ENCODE measurements around the gene FAIM2.
"Not testable (repeated sequence)": the region's sequence is repeated elsewhere in the genome, so short reads cannot be mapped to it uniquely, and the experiment has no call there.

GRCh38 chr12:49879065-49879464, 24.6 kb downstream of the FAIM2 start:
- TF ChIP-seq CTCF (conservative IDR thresholded peaks at IDR 0.05; ENCODE audit: low read depth in 2 of 2); EZH2phosphoT487 (IDR thresholded peaks at IDR 0.05; ENCODE audit: unreplicated experiment); EZH2 (IDR thresholded peaks at IDR 0.05; ENCODE audit: low read depth, unreplicated experiment); NANOG (IDR thresholded peaks at IDR 0.05; ENCODE audit: borderline replicate concordance); POLR2AphosphoS5 (IDR thresholded peaks at IDR 0.05; ENCODE audit: low read depth); ZNF462 (CRISPR knock-in tag; IDR thresholded peaks at IDR 0.05): not testable (repeated sequence)
- TF ChIP-seq, protein P1, sequence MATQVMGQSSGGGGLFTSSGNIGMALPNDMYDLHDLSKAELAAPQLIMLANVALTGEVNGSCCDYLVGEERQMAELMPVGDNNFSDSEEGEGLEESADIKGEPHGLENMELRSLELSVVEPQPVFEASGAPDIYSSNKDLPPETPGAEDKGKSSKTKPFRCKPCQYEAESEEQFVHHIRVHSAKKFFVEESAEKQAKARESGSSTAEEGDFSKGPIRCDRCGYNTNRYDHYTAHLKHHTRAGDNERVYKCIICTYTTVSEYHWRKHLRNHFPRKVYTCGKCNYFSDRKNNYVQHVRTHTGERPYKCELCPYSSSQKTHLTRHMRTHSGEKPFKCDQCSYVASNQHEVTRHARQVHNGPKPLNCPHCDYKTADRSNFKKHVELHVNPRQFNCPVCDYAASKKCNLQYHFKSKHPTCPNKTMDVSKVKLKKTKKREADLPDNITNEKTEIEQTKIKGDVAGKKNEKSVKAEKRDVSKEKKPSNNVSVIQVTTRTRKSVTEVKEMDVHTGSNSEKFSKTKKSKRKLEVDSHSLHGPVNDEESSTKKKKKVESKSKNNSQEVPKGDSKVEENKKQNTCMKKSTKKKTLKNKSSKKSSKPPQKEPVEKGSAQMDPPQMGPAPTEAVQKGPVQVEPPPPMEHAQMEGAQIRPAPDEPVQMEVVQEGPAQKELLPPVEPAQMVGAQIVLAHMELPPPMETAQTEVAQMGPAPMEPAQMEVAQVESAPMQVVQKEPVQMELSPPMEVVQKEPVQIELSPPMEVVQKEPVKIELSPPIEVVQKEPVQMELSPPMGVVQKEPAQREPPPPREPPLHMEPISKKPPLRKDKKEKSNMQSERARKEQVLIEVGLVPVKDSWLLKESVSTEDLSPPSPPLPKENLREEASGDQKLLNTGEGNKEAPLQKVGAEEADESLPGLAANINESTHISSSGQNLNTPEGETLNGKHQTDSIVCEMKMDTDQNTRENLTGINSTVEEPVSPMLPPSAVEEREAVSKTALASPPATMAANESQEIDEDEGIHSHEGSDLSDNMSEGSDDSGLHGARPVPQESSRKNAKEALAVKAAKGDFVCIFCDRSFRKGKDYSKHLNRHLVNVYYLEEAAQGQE (IDR thresholded peaks at IDR 0.05; ENCODE audit: unreplicated experiment) = not testable (repeated sequence)

Measured in GM23338 (cell line).